HEK293 (cell line): Measurements from ENCODE around the gene BIRC7.

Source experiments
- BCL11A ChIP-seq: fragments of 450-650 bp; formaldehyde crosslinking; IDR thresholded peaks from 2 replicates; pipeline ENCODE4 v1.5.1; 2016; ENCODE audit warnings: low read depth, missing biosample characterization, missing genetic modification characterization
- ELK4 ChIP-seq: IDR thresholded peaks from 2 replicates; pipeline ENCODE4 v1.6.1; 2011; ENCODE audit warnings: mild to moderate bottlenecking, low read depth, low read length, borderline replicate concordance
- KLF7 ChIP-seq: fragments of 450-650 bp; formaldehyde crosslinking; IDR thresholded peaks from 2 replicates; pipeline ENCODE4 v1.5.1; 2016; ENCODE audit warnings: missing biosample characterization, missing genetic modification characterization, borderline replicate concordance
- KLF8 ChIP-seq: fragments of 450-650 bp; formaldehyde crosslinking; IDR thresholded peaks from 2 replicates; pipeline ENCODE4 v1.5.1; 2016; ENCODE audit warnings: missing biosample characterization, missing genetic modification characterization
- REST ChIP-seq: fragments of 450-650 bp; formaldehyde crosslinking; IDR thresholded peaks from 2 replicates; pipeline ENCODE4 v1.5.1; 2016; ENCODE audit warnings: missing biosample characterization, missing genetic modification characterization
- SCRT2 ChIP-seq: fragments of 450-650 bp; formaldehyde crosslinking; IDR thresholded peaks from 2 replicates; pipeline ENCODE4 v1.5.1; 2016; ENCODE audit warnings: missing biosample characterization, missing genetic modification characterization
- SP3 ChIP-seq: fragments of 450-650 bp; formaldehyde crosslinking; IDR thresholded peaks from 2 replicates; pipeline ENCODE4 v1.5.1; 2016; ENCODE audit warnings: missing biosample characterization, missing genetic modification characterization
- WT1 ChIP-seq: fragments of 450-650 bp; formaldehyde crosslinking; IDR thresholded peaks from 2 replicates; pipeline ENCODE4 v1.5.1; 2016; ENCODE audit warnings: missing biosample characterization, missing genetic modification characterization
- ZNF174 ChIP-seq: fragments of 450-650 bp; formaldehyde crosslinking; IDR thresholded peaks from 2 replicates; pipeline ENCODE4 v1.5.0; 2017; ENCODE audit warnings: missing biosample characterization, mild to moderate bottlenecking, missing genetic modification characterization
- ZNF19 ChIP-seq: fragments of 450-650 bp; formaldehyde crosslinking; IDR thresholded peaks from 2 replicates; pipeline ENCODE4; 2016; ENCODE audit warnings: missing biosample characterization, missing genetic modification characterization, low read depth
- ZNF23 ChIP-seq: fragments of 450-650 bp; formaldehyde crosslinking; IDR thresholded peaks from 2 replicates; pipeline ENCODE4 v1.5.1; 2016; ENCODE audit warnings: missing biosample characterization, missing genetic modification characterization, borderline replicate concordance
- ZNF311 ChIP-seq: fragments of 450-650 bp; formaldehyde crosslinking; IDR thresholded peaks from 2 replicates; pipeline ENCODE4 v1.5.1; 2017; ENCODE audit warnings: missing biosample characterization, missing genetic modification characterization, borderline replicate concordance
- ZNF350 ChIP-seq: fragments of 450-650 bp; formaldehyde crosslinking; IDR thresholded peaks from 2 replicates; pipeline ENCODE4 v1.5.0; 2017; ENCODE audit warnings: missing biosample characterization, mild to moderate bottlenecking, missing genetic modification characterization
- ZNF433 ChIP-seq: fragments of 450-650 bp; formaldehyde crosslinking; IDR thresholded peaks from 2 replicates; pipeline ENCODE4 v1.5.1; 2016; ENCODE audit warnings: missing biosample characterization, missing genetic modification characterization, low read depth
- ZNF501 ChIP-seq: fragments of 450-650 bp; formaldehyde crosslinking; IDR thresholded peaks from 2 replicates; pipeline ENCODE4 v1.5.1; 2016; ENCODE audit warnings: missing biosample characterization, missing genetic modification characterization
- ZNF560 ChIP-seq: fragments of 450-650 bp; formaldehyde crosslinking; IDR thresholded peaks from 2 replicates; pipeline ENCODE4 v1.5.1; 2017; ENCODE audit warnings: missing biosample characterization, missing genetic modification characterization, borderline replicate concordance
- ZNF660 ChIP-seq: fragments of 450-650 bp; IDR thresholded peaks from 2 replicates; pipeline ENCODE4 v1.5.1; 2018; ENCODE audit warnings: missing biosample characterization, mild to moderate bottlenecking, missing genetic modification characterization
- ZNF747 ChIP-seq: fragments of 450-650 bp; formaldehyde crosslinking; IDR thresholded peaks from 2 replicates; pipeline ENCODE4 v1.5.1; 2016; ENCODE audit warnings: missing biosample characterization, missing genetic modification characterization
- ZNF776 ChIP-seq: fragments of 450-650 bp; formaldehyde crosslinking; IDR thresholded peaks from 2 replicates; pipeline ENCODE4 v1.5.0; 2017; ENCODE audit warnings: missing biosample characterization, missing genetic modification characterization, borderline replicate concordance
- ZNF791 ChIP-seq: fragments of 450-650 bp; formaldehyde crosslinking; IDR thresholded peaks from 2 replicates; pipeline ENCODE4 v1.5.1; 2016; ENCODE audit warnings: missing biosample characterization, missing genetic modification characterization
- TF ChIP-seq, protein P1 (sequence below): sonication (generic); formaldehyde crosslinking; IDR thresholded peaks from 2 replicates; pipeline ENCODE4 v1.8.1; 2022; ENCODE audit warnings: mild to moderate bottlenecking, moderate library complexity, missing genetic modification reagents
- TF ChIP-seq, protein P2 (sequence below): fragments of 450-650 bp; formaldehyde crosslinking; IDR thresholded peaks from 2 replicates; pipeline ENCODE4 v1.5.1; 2016; ENCODE audit warnings: missing biosample characterization, missing genetic modification characterization
- TF ChIP-seq, protein P3 (sequence below): fragments of 450-650 bp; formaldehyde crosslinking; IDR thresholded peaks from 2 replicates; pipeline ENCODE4 v1.5.1; 2016; ENCODE audit warnings: missing biosample characterization, missing genetic modification characterization
- TF ChIP-seq, protein P4 (sequence below): fragments of 450-650 bp; formaldehyde crosslinking; IDR thresholded peaks from 2 replicates; pipeline ENCODE4 v1.5.1; 2017; ENCODE audit warnings: missing biosample characterization, missing genetic modification characterization
- TF ChIP-seq, protein P5 (sequence below): fragments of 450-650 bp; formaldehyde crosslinking; IDR thresholded peaks from 2 replicates; pipeline ENCODE4 v1.5.0; 2017; ENCODE audit warnings: missing biosample characterization, missing genetic modification characterization, borderline replicate concordance

Gene BIRC7

GRCh38 chr20:63272105-63273058 is 36.7 kb downstream of the BIRC7 start, which contains the start of gene ARFGAP1 (continued):
- TF ChIP-seq, protein P1, sequence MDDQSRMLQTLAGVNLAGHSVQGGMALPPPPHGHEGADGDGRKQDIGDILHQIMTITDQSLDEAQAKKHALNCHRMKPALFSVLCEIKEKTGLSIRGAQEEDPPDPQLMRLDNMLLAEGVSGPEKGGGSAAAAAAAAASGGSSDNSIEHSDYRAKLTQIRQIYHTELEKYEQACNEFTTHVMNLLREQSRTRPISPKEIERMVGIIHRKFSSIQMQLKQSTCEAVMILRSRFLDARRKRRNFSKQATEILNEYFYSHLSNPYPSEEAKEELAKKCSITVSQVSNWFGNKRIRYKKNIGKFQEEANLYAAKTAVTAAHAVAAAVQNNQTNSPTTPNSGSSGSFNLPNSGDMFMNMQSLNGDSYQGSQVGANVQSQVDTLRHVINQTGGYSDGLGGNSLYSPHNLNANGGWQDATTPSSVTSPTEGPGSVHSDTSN (CRISPR knock-in tag) = peak; percentile 67; the same call in 1 of the 2 replicates
- no peak for TF ChIP-seq REST (tag by site-specific recombination)
- TF ChIP-seq, protein P2, sequence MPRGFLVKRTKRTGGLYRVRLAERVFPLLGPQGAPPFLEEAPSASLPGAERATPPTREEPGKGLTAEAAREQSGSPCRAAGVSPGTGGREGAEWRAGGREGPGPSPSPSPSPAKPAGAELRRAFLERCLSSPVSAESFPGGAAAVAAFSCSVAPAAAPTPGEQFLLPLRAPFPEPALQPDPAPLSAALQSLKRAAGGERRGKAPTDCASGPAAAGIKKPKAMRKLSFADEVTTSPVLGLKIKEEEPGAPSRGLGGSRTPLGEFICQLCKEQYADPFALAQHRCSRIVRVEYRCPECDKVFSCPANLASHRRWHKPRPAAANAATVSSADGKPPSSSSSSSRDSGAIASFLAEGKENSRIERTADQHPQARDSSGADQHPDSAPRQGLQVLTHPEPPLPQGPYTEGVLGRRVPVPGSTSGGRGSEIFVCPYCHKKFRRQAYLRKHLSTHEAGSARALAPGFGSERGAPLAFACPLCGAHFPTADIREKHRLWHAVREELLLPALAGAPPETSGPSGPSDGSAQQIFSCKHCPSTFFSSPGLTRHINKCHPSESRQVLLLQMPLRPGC (tag by site-specific recombination) = no peak
- TF ChIP-seq ZNF23 = no peak
- no peak for TF ChIP-seq ZNF433 (tag by site-specific recombination)
- TF ChIP-seq ZNF660 = no peak
- TF ChIP-seq, protein P3, sequence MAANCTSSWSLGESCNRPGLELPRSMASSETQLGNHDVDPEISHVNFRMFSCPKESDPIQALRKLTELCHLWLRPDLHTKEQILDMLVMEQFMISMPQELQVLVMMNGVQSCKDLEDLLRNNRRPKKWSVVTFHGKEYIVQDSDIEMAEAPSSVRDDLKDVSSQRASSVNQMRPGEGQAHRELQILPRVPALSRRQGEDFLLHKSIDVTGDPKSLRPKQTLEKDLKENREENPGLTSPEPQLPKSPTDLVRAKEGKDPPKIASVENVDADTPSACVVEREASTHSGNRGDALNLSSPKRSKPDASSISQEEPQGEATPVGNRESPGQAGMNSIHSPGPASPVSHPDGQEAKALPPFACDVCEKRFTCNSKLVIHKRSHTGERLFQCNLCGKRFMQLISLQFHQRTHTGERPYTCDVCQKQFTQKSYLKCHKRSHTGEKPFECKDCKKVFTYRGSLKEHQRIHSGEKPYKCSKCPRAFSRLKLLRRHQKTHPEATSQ (tag by site-specific recombination) = no peak
- TF ChIP-seq ZNF19 (tag by site-specific recombination) = no peak
- TF ChIP-seq SCRT2 (tag by site-specific recombination) = no peak
- TF ChIP-seq ZNF350 = no peak
- TF ChIP-seq ZNF501 (tag by site-specific recombination) = no peak
- TF ChIP-seq WT1 (tag by site-specific recombination) = no peak
- no peak for TF ChIP-seq ELK4
- TF ChIP-seq ZNF174 (tag by site-specific recombination) = no peak
- no peak for TF ChIP-seq KLF7 (tag by site-specific recombination)
- TF ChIP-seq, protein P4, sequence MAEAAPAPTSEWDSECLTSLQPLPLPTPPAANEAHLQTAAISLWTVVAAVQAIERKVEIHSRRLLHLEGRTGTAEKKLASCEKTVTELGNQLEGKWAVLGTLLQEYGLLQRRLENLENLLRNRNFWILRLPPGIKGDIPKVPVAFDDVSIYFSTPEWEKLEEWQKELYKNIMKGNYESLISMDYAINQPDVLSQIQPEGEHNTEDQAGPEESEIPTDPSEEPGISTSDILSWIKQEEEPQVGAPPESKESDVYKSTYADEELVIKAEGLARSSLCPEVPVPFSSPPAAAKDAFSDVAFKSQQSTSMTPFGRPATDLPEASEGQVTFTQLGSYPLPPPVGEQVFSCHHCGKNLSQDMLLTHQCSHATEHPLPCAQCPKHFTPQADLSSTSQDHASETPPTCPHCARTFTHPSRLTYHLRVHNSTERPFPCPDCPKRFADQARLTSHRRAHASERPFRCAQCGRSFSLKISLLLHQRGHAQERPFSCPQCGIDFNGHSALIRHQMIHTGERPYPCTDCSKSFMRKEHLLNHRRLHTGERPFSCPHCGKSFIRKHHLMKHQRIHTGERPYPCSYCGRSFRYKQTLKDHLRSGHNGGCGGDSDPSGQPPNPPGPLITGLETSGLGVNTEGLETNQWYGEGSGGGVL = 0 out of 2 replicates have a peak, but pooled peaks have one; percentile 14
- TF ChIP-seq ZNF560 (tag by site-specific recombination) = no peak
- no peak for TF ChIP-seq ZNF311 (tag by site-specific recombination)
- TF ChIP-seq KLF8 (tag by site-specific recombination) = peak; percentile 74; the same call in 1 of the 2 replicates
- no peak; the same call in 1 of the 2 replicates for TF ChIP-seq SP3 (tag by site-specific recombination)
- TF ChIP-seq ZNF776 = no peak
- no peak for TF ChIP-seq ZNF791 (tag by site-specific recombination)
- TF ChIP-seq, protein P5, sequence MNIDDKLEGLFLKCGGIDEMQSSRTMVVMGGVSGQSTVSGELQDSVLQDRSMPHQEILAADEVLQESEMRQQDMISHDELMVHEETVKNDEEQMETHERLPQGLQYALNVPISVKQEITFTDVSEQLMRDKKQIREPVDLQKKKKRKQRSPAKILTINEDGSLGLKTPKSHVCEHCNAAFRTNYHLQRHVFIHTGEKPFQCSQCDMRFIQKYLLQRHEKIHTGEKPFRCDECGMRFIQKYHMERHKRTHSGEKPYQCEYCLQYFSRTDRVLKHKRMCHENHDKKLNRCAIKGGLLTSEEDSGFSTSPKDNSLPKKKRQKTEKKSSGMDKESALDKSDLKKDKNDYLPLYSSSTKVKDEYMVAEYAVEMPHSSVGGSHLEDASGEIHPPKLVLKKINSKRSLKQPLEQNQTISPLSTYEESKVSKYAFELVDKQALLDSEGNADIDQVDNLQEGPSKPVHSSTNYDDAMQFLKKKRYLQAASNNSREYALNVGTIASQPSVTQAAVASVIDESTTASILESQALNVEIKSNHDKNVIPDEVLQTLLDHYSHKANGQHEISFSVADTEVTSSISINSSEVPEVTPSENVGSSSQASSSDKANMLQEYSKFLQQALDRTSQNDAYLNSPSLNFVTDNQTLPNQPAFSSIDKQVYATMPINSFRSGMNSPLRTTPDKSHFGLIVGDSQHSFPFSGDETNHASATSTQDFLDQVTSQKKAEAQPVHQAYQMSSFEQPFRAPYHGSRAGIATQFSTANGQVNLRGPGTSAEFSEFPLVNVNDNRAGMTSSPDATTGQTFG (tag by site-specific recombination) = no peak
- TF ChIP-seq ZNF747 (tag by site-specific recombination) = no peak
- TF ChIP-seq BCL11A (tag by site-specific recombination) = no peak
